GM12865 (cell line): ENCODE measurements around the gene THOC2.

Experiments
- DNase-seq: peaks from one replicate; pipeline ENCODE4 v3.0.0; 2010; ENCODE audit warnings: low read depth
- H3K4me3 ChIP-seq: 2 replicates; pipeline ENCODE4 v1.5.1; 2011; ENCODE audit warnings: mild to moderate bottlenecking, low read depth, low read length, control low read depth
- TF ChIP-seq, protein P1 (sequence below): IDR thresholded peaks from 2 replicates; pipeline ENCODE4 v1.5.1; 2011; ENCODE audit warnings: low read length, control low read depth, low read depth, inconsistent platforms; ENCODE audit not compliant: insufficient read depth; ENCODE audit errors: missing control alignments

THOC2 gene

DNA sequence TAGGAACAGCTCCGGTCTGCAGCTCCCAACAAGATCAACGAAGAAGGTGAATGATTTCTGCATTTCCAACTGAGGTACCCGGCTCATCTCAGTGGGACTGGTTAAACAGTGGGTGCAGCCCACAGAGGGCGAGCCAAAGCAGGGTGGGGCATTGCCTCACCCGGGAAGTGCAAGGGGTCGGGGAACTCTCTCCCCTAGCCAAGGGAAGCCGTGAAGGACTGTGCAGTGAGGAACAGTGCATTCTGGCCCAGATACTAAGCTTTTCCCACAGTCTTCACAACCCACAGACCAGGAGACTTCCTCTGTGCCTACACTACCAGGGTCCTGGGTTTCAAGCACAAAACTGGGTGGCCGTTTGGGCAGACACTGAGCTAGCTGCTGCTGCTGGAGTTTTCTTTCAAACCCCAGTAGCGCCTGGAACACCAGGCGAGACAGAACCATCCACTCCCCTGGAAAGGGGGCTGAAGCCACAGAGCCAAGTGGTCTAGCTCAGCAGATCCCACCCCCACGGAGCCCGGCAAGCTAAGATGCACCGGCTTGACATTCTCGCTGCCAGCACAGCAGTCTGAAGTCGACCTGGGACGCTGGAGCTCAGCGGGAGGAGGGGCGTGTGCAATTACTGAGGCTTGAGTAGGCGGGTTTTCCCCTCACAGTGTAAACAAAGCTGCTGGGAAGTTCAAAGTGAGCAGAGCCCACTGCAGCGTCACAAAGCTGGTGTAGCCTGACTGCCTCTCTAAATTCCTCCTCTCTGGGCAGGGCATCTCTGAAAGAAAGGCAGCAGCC lies 84.6 kb downstream of the THOC2 start:
- no peak overlapping the region for H3K4me3 ChIP-seq
- DNase-seq = peak; percentile 3
- TF ChIP-seq, protein P1, sequence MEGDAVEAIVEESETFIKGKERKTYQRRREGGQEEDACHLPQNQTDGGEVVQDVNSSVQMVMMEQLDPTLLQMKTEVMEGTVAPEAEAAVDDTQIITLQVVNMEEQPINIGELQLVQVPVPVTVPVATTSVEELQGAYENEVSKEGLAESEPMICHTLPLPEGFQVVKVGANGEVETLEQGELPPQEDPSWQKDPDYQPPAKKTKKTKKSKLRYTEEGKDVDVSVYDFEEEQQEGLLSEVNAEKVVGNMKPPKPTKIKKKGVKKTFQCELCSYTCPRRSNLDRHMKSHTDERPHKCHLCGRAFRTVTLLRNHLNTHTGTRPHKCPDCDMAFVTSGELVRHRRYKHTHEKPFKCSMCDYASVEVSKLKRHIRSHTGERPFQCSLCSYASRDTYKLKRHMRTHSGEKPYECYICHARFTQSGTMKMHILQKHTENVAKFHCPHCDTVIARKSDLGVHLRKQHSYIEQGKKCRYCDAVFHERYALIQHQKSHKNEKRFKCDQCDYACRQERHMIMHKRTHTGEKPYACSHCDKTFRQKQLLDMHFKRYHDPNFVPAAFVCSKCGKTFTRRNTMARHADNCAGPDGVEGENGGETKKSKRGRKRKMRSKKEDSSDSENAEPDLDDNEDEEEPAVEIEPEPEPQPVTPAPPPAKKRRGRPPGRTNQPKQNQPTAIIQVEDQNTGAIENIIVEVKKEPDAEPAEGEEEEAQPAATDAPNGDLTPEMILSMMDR = no peak

- no peak for DNase-seq
- TF ChIP-seq, protein P1 = no peak
Measured at GRCh38 chrX:123647244-123647643, 85.6 kb downstream of the THOC2 start.

GRCh38 chrX:123629502-123629901 lies 103.3 kb downstream of the THOC2 start:
- TF ChIP-seq, protein P1 = no peak
- DNase-seq = no peak
- H3K4me3 ChIP-seq = no peak overlapping the region

More at GRCh38 chrX:123647244-123647643, 85.6 kb downstream of the THOC2 start:
- H3K4me3 ChIP-seq = no peak overlapping the region

GRCh38 chrX:123626962-123627361 lies 105.9 kb downstream of the THOC2 start:
- TF ChIP-seq, protein P1 = no peak
- no peak overlapping the region for H3K4me3 ChIP-seq
- DNase-seq = peak; percentile 1

DNA sequence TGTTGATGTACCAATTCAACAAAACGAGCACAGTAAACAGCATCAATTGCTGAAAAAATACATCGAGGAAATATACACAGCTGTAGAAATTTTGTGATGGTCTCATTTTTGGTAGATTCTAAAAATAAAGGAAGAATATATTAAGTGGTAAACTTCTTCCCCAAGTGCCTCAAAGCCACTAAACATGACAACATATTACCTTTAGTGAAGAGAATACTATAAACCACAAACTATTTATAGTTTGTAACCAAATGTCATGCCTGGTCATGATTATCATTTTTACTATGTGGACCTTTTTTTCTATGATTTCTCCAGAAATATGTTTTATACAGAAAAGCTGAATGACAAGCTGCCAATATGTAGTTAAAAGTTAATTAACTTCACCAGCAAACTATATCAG lies 106.9 kb downstream of the THOC2 start:
- DNase-seq = no peak
- TF ChIP-seq, protein P1 = no peak
- no peak overlapping the region for H3K4me3 ChIP-seq

DNA sequence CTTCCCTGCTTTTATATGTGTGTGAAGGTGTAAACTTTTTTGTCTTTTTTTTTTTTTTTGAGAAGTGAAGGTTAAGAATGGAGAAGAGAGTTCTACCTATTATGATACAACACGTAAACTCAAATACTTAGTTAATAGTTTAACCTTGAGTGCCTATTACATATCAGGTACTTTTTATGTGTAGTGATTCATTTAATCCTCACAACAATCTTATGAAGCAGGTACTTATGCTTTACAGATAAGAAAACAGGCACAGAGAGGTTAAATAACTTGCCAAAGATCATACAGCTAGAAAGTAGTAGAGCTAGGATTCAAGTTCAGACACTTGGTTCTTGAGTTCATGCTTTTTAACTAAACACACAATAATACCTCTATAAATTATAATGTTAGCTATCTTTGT lies 107.4 kb downstream of the THOC2 start:
- TF ChIP-seq, protein P1 = no peak
- H3K4me3 ChIP-seq = no peak overlapping the region
- DNase-seq = no peak

DNA sequence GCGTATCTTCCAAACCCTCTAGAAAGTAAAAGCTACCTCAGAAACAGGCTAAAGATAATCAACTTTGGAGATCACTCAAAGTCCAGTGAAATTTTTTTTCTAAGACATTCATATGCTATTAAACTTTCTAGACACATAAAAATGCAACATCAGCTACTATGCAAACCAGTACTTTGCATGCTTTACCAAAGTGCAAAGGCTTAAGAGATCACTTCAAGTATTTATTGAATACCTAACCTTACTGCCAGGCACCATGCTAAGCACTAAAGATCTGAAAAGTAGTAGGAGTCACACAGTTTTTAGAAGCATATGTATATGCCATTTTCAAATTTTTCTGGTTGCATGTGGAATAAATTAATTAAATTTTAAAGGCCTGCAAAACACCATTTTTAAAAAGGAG lies 115.8 kb downstream of the THOC2 start:
- TF ChIP-seq, protein P1 = no peak
- no peak overlapping the region for H3K4me3 ChIP-seq
- DNase-seq = no peak
